DMS114 treated with DMSO at 0.1 percent for 48 hours (cell line): Measurements from ENCODE around the gene HRH2.
"Not testable (repeated sequence)": the region's sequence is repeated elsewhere in the genome, so short reads cannot be mapped to it uniquely, and the experiment has no call there.

ENCODE experiments used
- DNase-seq: peaks from one replicate; lab custom pipeline; 2025; ENCODE audit not compliant: unreplicated experiment; lab: John Stamatoyannopoulos, UW

The HRH2 gene

DNA sequence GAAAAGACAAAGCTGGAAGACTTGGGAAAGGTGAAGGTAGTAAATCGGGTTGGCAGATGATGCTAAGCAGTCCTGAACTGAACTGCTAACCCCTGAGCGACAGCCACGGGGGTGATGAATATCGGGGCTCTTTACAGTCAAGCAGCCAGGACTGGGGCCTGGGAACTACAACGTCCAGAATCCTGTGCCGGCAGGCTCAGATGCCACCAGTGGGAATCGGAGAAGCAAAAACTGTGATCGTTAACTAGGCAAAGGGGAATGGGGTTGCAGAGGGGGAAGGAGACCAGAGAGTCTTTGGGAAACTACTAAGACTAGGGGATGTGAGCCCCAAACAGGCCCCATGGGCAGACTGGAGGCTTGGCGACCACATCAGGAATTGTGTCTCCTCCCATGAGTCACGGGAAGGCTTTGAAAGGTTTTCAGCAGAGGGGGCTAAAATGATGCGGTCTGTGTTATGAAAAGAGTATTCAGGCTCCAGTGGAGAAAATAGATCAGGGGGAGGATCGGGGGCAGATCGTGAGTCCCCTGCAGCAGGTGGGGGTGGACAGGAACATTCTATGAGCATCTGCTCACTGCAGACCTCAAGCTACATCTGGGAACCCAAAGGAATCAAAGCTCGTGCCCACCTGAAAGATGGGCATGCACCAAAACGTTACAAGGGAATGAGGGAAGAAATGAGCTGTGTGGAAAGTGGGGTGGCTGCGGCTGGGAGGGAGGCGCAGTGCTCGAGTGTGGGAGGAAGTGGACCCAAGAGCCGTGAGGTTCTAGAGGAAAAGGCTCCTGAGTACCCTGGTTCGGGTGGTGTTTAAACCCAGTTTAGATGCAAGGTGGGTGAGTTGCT, 53.8 kb downstream of the HRH2 start:
- no peak for DNase-seq

DNA sequence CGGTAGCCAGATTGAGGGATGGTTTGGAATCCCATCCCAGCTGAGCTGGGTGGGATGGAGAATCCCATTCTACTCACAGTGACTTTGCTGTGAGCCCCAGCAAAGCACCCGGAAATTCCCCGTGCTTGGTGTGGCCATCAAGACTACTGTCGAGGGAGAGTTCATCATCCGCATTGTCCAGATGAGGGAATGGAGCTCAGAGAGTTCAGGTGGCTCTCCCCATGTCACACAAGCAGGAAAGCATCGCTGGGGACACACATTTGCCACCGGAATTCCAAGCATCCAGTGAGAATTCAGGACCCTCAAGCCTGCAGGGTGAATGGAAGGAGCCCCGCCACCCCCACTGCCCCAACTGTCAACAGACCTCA, 54.4 kb downstream of the HRH2 start:
- DNase-seq = no peak

DNA sequence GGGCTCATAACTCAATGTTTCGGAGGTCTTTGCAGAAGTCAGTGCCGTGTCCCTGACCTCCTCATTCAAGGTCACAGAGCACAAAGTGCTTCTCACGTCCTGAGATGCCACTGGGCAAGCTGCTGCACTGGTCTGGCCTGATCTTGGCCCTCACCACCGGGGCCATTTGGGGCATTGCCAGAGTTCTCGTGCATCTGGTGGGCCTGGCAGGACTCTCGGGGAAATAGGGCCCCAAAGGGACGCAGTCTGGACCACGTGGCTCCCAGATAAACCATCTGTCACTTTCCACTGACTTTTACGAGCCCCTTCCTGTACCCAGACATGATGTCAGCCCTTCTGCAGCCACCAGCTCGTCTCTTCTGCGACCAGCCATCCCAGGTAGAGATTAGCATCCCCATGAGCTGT, 54.8 kb downstream of the HRH2 start:
- DNase-seq = no peak

- no peak for DNase-seq
Observed at GRCh38 chr5:175713930-175714329, 56.1 kb downstream of the HRH2 start.

- no peak for DNase-seq
Observed at GRCh38 chr5:175714479-175715085, 56.7 kb downstream of the HRH2 start.

DNA sequence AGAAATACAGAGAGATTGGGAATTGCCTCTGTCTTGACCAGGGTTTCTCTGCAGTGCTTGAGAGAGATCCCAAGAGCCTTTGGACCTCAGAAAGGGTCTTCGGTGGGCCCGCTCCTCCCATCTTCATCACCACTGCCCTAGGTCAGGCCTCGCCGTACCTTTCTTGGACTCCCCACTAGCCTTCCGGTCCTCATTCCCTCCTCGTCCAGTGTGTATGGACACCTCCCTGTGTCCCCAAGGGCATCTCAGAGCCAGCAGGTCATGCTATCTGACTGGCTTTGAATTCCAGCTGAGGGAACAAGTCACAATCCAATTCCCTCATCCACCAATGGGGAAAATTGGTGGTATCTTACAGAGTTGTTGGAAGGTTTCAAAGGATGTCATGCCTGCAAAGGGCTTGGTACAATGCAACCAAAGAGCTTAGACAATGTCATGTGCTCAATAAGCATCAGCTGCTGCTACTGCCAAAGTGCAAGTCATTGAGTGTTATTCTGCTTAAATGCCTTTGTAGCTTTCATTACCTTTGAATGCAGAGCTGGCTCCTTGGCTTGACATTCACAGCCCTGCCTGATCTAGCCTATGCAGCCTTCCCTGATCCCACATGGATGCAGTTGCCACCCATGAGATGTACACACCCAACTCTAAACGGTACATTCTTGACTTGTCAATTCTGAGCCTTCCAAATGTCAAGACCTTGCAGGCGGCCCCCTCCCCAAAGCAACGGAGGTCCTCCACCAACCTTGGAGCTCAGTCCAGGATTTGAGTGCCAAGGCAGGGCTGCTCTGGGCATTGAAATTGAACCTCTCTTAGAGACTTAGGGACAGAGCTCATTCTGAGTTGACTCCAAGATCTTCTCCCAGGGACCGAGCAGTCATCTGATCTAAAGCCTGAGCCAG, 58.0 kb downstream of the HRH2 start:
- no peak for DNase-seq

- DNase-seq = no peak
Observed at GRCh38 chr5:175717837-175718236, 60.0 kb downstream of the HRH2 start.

- DNase-seq = peak; percentile 29
Observed at GRCh38 chr5:175718401-175719108, 60.7 kb downstream of the HRH2 start.

DNA sequence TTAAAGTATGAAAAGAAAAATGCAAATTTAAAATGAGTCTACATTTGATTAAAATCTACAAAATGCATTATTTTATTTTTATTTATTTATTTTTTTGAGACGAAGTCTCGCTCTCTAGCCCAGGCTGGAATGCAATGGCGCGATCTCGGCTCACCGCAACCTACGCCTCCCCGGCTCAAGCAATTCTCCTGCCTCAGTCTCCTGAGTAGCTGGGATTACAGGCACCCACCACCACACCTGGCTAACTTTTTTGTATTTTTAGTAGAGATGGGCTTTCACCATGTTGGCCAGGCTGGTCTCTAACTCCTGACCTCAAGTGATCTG, 61.2 kb downstream of the HRH2 start:
- not testable (repeated sequence) for DNase-seq

GRCh38 chr5:175724314-175725275, 66.7 kb downstream of the HRH2 start:
- DNase-seq = no peak

DNA sequence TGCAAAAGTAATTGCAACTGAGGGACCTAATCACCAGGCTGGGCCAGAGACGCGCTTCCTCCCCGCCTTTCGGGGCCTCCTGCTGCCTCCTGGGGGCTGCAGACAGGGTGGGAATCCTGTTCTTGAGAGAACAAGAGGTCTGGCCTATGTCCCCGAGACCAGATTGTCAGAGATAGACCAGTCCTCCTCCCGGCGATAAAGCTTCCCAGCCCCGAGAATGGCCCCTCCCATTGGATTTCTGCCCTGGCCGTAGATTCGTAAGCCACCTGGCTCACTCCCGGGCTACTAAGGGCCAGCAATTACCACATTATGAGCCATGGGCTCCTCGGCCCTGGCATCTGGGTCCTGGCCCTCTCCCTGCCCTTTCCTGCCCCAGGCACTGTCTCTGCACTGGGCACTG, 70.4 kb downstream of the HRH2 start:
- no peak for DNase-seq

DNA sequence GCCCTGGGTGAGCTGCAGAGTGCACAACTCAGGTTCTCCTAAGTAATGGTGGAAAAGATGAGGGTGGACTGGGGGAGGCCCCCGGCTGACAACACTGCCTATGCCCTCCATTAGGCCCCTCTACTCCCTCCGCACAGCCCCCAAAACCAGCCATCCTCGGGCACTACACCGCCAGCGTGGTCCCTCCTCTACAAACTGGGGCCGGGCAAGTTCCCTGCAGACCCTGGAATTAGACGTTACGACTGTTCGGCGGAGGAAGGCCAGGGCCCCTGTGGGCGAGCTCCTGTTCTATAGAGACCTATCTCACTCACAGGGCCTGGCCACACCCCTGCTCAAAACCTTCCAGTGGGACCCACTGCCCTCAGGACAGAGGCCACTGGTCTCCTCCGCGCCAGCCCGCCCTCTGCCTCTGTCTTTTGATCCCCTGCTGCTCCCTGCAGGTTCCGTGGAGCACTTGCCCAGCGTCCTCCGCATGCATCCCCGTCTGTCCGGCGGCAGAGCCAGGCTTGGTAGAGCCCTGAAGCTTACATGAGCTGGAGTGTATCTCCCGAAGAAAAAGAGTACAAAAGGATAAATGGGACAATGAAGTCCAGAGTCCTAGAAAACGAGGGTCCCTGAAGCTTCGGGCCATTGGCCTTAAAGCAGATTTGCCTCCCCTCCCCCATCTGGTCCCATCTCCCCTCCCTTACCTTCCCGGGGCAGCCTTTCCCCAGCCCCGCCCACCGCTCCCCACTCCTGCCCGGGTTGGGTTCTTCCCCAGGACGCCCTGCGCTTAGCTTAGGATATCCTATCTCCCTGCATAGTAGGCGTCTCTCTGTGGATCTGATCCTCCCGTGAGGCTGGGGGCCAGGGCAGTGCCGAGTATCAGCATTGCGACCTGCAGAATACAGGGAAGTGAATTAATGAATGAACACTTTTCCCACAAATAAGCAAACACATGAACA, 71.3 kb downstream of the HRH2 start:
- no peak for DNase-seq

DNA sequence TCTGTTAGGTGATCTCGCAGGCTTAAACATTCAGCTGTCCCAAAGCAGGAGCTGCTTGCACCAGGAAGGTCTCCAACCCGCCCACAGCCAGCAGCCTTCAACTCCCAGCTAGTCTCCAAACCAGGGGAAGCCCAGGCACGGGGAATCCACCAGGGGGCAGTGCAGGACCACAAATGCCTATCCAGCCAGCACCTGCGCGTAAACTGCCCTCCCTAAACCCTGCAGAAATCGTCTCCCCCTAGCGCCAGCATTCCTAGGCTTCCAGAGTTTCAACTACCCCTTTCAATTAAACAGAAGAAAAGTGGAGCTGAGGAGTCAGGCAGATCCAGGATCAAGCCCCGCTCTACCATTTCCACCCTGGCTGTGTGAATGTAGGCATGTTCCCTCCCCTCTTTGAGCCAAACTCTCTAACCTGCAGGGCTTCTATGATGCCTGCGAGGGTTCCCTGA, 72.0 kb downstream of the HRH2 start:
- DNase-seq = peak; percentile 90

DNA sequence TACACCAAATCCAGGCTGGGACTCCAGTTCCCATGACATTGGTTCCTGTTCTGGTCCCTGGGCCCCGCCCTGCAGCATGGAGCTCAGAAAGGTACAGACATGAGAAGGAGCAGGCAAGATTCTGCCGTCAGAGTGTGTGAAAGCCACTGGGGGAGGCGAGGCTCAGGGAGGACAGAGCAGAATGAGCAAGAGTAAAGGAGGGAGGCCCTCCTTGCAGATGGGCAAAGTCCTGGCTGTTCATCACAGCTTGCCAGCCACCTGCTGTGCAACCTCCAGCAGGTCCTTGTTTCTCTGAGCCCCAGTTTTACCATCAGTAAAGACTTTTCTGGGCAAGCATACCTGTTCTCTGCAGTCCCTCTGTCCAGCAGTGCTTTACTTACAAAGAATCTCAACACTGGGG, 73.3 kb downstream of the HRH2 start:
- no peak for DNase-seq

DNA sequence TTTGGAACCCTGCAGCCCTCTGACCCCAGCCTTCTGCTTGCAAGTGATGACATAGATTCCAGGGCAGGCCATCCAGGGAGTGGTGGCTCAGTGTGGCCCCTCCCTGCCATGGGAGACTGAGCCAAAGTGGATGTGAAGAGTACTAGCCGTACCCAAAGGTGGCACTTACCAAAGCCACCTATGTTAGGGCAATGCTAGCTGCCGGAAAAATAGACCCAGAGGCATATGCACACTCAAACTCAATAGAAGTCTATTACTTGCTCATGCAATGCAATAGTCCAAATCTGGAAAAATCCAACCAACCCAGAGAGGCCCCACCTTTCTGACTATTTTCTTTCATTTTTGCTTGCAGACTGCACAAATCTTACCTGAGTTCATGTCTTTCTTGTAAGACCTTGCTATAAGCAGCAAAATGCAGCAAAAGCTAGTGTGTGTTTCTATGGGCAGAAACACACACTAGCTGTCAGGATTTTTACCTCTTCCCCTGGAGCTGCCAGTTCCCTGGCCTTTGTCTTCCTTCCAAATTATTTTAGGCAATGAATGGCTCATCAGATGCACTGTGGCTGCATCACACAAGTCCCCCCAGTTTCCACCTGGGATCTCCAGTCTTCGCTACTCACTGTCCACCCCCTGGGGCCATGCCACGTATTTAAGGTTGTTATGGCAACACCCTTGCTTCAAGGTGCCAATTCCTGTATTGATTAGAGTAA, 74.0 kb downstream of the HRH2 start:
- DNase-seq = no peak

DNA sequence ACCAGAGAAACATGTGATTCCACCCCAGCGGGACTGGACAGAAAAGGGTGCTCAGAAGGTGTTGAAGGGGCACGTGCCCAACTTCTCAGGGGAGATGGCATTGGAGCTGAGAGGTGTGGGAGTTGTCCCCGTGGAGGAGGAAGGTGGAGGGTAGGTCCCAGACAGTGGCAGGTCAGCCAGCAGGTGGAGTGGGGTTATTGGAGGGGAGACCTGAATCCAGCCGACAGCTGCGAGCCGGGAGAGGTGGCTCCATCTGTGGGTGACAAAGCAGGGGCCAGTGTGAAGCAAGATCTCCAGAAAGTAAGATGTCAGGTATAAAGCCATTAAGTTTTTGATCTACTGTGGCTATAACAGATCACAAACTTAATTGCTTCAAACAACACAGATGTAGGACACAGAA, 75.1 kb downstream of the HRH2 start:
- DNase-seq = no peak

- DNase-seq = no peak
Observed at GRCh38 chr5:175734016-175734415, 76.1 kb downstream of the HRH2 start.

DNA sequence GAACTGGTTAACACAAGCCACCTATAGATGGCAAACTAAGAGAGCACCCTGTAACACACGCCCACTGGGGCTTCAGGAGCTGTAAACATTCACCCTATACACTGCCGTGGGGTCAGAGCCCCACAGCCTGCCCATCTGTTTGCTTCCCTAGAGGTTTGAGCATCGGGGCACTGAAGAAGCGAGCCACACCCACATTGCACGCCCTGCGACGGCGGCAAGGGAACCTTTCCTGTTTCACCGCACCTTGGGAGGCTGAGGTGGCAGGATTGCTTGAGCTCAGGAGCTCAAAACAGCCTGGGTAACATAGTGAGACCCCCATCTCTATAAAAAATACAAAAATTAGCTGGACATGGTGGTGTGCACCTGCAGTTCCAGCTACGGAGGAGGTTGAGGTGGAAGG, 76.6 kb downstream of the HRH2 start:
- no peak for DNase-seq
